ENCODE results near the gene RWDD2A. TPM values are rescaled to one million over a fixed set of nuclear protein-coding genes. Genes with fewer than 3 reads are reported as not detected.

RWDD2A gene
- 2.8 and 3.2 TPM in 2 replicates for total RNA-seq

GRCh38 chr6:83192871-83193746 lies at the start of gene RWDD2A, which contains the start of gene PGM3:
RWDD2A (plus strand) TSS chr6:83193357; CDS start chr6:83194452, 1,095 bp downstream.
PGM3 (minus strand) TSS chr6:83193265; CDS start chr6:83191012, 2,253 bp downstream.

Other genes with a start within 250 kb of the RWDD2A start
- gene UBE3D, start 127.5 kb upstream of the RWDD2A start, total RNA-seq, result 2.3 and 15.0 TPM in 2 replicates
- 11.7 and 15.8 TPM in 2 replicates for gene DOP1A, start 125.7 kb upstream of the RWDD2A start, total RNA-seq
- gene PGM3, start 92 bp upstream of the RWDD2A start, total RNA-seq, result 36.1 and 47.4 TPM in 2 replicates
- gene ME1, start 237.7 kb downstream of the RWDD2A start, total RNA-seq, result 21.6 and 23.4 TPM in 2 replicates